ENCODE results near the gene DAPK3.
A peak's percentile ranks its signal among the peaks of the same experiment; 100 is the strongest.
"Not testable (repeated sequence)": the region's sequence is repeated elsewhere in the genome, so short reads cannot be mapped to it uniquely, and the experiment has no call there.

Gene DAPK3

DNA sequence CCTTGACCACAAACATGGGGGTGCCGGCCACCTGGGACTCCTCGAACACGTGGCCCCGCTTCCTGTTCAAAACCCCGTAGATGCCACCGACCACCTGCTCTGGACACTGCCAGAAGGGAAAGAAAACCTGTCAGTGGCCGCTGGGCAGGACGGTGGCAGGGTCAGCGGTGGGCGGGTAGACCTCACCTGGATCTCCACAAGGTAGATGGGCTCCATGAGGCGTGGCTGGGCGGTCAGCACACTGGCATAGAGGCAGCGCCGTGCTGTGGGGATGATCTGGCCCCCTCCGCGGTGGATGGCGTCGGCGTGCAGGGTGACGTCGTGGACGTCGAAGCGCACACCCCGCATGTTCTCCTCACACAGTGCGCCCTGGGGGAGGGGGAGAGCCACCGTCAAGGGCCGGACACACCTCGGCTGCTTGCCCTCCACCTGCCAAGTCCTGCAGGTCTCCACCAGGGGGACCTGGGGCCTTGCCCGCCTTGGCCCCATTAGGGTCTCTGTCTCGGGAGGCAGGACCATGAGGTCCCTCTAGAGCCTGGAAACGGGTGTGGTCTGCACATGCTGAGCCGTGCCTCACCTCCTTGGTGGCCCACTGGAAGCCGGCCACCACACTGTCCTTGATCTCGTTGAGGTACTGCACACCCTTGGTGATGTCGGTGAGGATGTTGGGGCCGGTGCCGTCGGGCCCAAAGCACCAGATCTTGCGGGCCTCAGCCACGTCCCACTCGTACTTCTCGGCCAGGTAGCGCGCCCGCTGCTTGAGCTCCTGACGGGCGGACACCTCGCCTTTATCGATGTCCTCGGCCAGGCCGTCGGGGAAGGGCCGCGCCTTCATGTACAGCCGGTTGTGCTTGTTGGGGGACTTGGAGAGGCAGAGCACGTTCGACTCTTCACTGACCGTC, 6.6 kb upstream of the DAPK3 start:
- DNase-seq: peak; percentile 62

DNA sequence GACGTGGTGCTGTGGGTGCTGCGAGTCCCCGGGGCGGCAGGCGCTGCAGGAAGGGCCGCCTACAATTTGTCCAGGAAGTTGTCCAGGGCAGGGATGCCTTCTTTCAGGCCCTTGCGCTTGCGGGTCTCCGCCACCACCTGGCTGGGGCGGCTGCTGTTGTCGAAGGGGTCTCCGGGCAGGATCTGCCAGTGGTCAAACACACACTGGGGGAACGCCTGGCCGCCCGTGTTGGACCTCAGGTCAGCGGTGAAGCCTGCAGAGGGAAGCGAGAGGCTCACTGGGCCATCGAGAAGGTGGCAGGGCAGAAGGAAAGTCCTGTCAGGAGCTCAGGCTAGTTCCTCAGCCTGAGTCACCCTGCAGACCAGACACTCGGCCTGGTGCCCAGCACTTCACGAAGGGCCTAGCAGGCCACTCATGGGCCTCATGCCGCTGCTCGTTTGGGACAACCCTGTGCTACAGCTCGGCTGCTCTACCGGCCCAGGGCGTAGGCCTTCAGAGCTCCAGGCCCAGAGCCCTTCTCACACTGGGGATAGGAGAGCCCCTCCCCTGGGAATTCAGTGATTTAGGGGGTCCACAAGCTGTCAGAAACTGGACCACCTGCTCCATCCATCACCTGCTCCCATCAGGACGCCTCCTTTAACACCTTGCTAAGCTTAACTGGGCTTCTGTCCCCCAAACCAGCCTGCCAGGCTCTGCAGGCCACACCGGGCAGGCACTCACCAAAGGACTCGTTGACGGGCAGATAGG, 5.8 kb upstream of the DAPK3 start:
- DNase-seq: peak; percentile 75

DNA sequence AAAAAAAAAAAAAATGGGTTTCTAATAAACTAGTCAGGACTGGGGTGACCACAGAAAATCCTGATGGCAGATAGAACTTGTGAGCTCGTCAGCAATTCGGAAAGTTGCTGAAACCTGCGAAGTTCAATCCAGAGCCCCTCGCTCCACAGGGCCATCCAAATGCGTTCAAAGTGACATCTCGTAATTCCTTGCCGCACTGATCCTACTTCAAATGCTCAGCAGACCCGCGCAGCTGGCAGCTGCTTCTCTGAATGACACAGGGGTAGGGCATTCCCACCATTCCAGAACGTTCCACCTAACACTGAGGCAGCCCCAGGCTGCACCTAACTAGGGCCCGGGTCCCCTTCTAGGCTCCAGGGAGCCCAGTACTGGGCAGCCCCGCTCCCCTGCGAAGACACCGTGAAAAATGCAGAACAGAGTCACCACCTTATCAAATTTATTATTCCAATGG, 4.8 kb upstream of the DAPK3 start:
- DNase-seq: peak; percentile 66

DNA sequence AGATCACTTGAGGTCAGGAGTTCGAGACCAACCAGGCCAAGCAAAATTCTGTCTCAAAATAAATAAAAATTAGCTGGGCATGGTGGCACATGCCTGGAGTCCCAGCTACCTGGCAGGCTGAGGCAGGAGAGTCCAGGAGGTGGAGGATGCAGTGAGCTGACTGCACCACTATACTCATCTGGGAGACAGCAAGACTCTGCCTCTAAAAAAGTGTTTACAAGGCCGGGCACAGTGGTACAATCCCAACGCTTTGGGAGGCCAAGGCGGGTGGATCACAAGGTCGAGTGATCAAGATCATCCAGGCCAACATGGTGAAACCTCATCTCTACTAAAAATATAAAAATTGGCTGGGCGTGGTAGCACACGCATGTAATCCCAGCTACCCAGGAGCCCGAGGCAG, 4.2 kb upstream of the DAPK3 start:
- DNase-seq: peak; percentile 66

DNA sequence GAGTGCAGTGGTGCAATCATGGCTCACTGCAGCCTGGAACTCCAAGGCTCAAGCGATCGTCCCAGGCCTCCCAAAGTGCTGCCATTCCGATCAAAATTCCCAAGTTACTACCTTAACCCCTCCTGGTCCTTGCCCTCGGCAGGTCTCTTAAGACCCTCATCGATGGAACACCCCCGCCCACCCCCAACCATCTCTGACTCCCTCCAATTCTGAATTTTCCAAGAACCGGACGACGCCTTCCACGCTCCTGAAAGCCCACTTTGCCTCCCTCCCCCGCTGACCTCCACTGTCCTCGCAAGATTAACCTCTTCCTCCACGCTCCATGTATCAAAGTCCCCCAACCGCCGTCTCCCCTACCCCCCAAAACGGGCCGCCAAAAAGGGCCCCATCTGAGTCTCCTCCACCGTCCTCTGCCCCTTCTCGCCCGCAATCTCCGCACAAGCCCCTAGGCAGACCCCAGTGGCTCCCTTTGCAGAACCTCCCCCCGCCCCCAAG, 539 bp downstream of the DAPK3 start:
- DNase-seq: peak; percentile 60

DNA sequence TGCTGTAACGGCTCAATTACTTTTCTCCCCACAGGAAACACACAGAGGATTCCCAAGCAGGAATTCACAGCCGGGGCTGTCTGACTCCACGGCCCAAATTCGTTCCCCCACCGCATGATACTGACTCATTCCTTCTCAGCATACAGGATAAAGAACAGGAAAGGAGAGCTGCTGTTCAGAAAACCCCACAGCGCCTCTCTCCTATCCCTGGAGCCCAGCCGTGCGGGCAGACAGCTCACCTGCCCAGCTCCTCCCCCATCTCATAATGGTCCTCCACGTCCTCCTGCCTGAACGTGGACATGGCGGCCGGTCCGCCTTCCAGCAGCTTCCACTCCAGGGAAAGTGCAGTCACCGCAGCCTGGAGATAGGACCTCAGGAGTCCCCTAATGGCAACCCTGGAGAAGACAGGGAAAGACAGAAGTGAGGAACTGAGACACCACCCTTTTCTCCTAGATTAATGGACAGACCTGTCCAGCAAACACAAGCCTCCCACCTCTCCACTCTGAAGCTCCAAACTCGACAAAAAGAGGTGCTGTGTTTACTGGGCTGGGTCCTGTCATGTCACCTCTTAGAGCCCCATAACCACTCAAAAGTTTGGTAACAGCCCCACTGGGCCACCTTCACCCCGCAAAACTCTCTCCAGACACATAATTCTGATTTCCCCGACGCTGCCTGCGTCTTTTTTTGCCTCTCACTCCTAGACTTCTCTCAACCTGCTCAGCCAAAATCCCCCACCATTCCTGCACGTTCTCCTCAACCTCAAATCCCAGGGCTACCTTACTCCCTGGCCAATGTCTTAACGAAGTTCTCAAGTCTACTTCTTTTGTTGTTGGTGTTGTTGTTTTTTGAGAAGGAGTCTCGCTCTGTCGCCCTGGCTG, 1.2 kb downstream of the DAPK3 start:
- no peak for DNase-seq

DNA sequence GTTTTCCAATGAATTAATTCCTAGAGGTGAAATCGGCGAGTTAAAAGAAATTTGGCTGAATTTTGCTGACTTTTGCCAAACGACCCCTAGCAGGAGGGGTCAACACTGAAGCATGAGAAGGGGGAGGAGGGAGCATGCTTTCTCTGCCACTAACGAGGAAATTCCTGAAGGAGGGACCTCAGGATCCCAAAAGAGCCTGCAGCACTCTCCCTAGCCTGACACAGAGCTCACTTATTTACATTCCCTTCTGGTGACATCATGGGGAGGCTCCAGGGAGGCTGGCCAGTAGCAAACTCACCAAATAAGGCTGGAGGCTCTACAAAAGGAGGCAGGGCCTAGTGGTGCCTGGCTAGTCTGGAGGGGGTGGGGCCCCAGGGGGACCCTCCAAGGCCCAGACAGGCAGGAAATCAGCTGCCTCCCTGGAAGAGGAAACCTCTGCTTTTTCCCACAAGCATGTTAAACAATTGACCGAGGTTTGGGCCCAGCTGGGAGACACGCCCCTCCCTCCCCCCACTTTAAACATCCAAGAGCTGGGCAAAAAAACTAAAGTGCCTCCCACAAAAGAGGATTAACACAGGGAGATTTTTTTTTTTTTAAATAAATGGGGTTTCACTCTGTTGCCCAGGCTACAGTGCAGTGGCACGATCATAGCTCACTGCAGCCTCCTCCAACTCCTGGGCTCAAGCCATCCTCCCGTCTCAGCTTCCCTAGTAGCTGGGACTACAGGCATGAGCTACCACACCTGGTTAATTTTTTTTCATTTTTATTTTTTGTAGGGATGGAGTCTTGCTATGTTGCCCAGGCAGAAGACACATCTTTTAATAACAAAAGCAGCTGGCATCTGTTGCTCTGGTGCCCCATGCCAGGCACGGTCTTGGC, 2.1 kb downstream of the DAPK3 start:
- no peak for DNase-seq

DNA sequence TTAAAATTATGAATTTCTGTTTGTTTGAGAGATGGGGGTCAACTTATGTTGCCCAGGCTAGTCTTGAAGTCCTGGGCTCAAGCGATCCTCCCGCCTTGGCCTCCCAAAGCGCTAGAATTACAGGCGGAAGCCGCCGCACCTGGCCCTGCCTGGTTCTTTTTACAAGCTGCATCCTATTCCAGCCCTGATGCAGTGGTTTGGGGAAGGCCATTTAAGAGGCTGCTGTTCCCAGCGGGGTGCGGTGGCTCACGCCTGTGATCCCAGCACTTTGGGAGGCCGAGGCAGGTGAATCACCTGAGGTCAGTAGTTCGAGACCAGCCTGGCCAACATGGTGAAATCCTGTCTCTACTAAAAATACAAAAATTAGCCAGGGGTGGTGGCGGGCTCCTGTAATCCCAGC, 2.9 kb downstream of the DAPK3 start:
- DNase-seq: not testable (repeated sequence)

DNA sequence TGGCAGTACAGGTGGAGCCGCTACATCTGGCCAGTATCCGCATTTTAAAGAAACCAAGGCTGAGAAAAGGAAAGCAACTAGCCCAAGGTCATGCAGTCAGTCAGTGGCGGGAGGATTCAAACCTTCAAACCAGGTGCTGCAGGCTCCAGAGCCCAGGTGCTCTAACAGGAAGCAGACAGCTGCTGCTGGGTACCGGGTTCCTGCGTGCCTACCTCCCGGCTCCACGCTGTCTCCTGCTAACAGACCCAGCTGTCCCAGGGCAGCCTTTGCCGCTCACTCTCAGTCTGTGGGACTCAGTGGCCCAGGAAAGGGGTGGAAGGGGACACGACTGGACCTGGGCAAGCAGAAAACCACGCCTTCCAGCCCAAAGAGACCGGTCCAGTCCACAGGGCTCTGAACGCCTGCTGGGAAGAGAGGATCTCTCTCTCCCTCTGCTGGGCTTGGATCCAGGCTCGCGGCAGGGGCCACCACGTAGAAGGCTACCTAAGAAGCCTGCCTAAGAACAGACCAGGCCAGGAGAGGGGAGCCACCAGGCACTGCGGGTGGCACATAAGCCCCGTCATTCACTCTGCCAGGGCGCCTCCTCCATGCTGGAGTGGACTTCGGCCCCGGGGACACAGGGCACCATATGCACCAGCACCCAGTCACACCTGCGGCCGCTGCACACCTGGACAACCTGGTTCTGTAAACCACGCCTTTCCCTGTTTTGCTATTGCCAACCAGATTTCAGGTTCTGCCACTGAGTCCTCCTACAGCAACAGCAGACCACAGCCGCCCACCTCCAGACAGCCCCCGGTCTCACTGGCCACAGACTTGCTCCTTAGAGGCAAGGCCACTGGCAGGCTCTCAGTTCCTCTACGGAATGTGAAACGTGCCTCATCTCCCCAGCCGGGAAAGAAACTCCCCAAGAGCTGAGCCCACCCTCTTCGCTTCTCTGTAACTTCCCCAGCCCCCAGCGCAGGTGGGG, 4.6 kb downstream of the DAPK3 start:
- DNase-seq: no peak

DNA sequence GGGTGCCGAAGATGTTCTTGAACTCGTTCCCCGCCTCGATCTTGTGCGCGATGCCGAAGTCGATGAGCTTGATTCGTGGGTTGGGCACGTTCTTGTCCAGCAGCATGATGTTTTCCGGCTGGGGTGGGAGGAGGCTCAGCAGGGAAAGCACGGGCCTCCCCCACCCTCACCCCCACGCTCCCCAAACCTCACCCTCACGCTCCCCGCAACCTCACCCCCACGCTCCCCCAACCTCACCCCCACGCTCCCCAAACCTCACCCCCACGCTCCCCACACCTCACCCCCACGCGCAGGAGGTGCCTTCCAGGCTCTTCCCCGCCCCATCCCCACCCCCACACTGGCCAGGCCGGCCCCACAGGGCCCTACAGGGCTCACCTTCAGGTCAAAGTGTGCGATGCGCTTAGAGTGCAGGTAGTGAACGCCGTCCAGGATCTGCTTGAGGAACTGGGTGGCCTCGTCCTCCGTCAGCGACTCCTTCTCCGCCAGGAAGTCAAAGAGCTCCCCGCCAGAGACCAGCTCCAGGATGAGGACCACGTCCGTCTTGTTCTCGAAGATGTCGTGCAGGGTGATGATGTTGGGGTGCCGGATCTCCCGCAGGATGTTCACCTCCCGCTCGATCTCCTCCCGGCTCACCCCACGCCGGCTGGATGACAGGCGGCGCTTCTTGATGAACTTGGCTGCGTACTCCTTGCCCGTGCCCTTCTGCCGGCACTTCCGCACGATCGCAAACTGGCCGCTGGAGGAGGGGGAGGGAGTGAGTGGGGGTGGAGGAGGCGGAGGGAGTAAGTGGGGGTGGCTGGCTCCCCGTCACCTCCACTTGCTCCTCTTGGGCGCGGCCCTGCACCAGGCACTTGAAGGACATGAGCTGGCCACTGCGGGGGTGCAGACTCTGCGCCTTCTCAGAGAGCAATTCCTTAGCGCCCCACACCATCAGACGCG, 6.4 kb downstream of the DAPK3 start:
- DNase-seq: no peak

DNA sequence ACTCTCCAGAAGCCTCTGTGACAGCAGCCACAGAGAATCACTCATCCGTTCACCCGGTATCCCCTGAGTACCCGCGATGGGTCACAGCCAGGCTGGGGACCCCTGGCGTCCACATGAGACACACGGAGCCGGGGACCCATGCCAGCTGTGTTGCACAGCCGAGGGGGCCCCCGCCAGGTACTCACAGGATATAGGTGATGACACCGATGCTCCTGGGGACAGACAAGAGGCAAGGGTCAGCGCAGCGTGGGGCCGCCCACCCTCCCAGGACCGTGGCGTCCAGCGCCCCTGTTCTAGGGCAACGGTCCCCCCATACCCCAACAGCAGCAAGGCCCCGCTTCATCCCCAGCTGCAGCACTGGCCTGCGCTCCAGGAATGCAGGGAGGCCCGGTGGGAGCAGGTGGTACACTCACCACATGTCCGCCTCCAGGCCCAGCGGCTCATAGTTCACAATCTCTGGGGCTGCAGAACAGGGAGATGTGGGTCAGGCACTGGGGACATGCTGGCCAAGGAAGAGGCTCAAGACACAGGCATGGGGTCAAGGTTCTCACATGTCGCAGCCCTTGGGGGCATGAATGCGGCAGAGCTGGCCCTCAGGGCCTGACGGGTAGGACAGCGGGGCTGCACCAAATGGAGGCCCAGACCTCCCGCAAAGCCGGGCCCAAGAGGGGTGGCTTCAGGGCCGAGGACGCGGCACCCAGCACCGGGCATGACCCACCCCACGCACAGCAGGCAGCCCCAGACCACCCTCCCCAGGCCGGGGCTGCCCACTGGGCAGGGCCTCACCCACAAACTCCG, 7.2 kb downstream of the DAPK3 start:
- DNase-seq: no peak

DNA sequence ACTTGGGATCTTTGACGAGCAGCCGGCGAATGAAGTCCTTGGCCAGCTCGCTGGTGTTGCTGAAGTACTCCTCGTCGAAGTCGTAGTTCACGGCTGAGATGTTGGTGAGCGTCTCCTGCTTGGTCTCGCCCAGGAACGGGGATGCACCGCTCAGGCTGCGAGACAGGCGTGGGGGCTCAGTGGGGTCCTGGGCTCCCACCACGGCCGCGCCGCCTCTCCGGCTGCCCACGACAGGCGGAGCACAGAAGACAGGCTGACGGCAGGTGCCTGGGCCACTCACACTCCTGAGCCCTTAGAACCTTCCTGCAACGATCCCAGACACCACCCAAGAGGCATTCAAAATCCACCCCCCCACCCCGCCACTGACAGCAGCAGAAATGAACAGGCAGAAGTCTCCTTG, 9.9 kb downstream of the DAPK3 start:
- no peak for DNase-seq

DNA sequence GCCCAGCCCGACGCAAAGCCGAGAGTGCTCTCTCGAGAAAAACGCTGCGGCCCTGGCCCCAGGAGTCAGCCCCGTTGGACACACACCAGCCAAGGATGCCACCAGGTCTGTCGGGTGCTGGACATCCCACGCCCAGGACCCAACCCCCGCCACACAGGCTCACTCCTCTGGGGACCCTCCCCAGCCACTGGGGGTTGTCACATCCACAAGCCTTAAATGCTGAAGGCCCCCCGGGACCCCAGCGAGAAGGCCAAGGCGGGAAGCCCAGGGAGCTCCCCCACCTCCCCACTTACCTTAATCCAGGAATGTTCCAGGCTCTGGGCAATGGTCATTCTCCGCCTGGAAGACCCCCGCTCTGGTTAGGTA, 11.2 kb downstream of the DAPK3 start:
- no peak for DNase-seq

DNA sequence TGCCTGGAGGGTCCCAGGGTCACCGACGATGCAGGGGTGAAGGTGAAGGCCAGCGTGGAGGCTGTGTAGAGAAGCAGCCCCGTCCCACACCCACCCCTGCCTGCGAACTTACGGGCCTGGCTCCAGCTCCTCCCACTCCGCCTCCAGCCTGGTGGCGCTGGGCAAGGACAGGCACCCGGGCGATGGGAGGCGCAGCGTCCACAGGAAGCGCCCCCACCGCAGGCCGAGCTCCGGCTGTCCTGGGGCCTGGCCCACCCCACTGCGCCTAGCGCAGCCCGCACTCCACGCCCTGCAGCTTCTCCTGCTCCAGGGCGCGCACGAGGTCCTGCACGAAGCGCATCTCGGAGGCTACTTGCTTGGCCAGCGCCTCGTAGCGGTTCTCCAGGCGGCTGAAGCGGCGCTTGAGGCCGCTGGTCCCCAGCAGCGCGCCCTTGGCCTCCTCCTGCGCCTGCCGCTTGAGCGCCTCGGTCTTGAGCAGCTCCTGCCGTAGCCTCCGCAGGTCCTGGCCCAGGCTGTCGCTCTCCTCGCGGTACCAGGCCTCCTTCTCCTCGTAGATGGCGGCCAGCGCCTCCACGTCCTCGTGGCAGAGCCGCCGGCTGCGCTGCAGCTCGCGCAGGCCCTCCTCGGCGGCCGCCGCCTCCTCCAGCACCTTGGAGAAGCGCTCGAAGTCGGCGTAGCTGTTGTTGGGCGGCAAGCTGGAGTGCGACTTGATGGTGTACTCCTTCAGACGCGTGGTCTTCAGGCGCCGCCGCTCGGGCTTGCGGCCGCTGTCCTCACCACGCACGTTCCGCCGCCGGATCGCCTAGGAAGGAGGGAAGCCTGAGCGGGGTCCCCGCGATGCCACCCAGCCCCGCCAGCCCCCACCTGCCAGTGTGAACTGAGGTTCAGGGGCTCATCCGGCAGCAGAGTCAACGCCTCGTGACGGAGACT, 11.8 kb downstream of the DAPK3 start:
- no peak for DNase-seq

DNA sequence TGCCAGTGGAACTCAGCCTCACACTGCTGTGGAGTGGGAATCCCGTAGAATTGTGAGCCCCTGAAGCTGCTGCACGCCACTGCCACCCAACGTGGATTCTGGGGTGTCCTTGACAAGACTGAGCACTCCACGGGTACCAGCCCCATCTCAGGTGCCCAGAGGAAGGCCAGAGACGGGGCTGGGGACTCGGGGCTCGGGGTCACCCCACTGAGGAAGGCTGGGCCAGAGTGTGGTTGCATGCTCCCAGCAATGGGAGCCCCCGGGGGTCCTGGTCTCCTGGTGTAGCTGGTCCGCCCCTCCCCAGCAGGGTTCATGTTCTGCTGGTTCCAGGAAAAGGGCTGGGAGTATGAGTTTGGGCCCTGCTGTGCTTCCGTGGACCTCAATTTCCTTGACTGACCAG, 15.2 kb downstream of the DAPK3 start:
- no peak for DNase-seq

DNA sequence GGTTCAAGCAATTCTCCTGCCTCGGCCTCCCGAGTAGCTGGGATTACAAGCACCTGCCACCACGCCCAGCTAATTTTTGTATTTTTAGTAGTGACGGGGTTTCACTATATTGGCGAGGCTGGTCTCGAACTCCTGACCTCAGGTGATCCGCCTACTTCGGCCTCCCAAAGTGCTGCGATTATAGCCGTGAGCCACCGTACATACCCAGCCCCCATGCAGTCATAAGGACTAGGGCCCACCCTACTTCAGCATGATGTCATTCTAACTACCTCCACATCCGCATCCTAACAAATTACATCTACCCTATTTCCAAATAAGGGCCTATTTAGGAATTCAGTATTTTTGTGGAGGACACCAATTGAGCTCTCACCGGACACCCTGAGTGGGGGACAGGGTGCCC, 15.6 kb downstream of the DAPK3 start:
- DNase-seq: not testable (repeated sequence)

DNA sequence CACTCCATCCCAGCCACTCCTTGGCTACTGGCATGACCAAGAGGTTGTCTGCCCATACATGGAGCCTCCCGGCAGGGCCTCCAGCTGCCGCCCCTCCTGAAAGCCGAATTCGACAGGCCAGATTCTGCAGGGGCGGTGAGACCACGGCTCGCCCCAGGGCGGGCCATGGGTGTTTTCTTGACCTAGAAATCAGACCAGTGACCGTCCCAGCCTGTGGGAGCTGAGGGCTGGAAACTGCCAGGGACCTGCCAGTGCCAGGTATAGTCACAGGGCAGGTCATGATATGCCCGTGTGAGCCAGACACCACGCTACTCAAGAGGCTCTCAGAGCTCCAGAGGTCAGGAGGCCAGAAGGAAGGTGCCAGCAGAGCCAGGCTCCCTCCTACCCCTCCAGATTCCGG, 16.8 kb downstream of the DAPK3 start:
- no peak for DNase-seq
